Sigmoid colon (tissue), 7 donors: ENCODE data around the gene CDH13. TPM values are rescaled to one million over a fixed set of nuclear protein-coding genes. Genes with fewer than 3 reads are reported as not detected.

Experiments
- DNase-seq: peaks from one replicate; pipeline ENCODE4 v3.0.0-alpha.2; 2019
- H3K27ac ChIP-seq, 4 donors: fragments of 200-600 bp; sonication (generic); one replicate each; pipeline ENCODE4 v1.5.1; 2016 to 2019; ENCODE audit warnings: mild to moderate bottlenecking in 1 of 4
- H3K27me3 ChIP-seq, 3 donors: fragments of 200-600 bp; sonication (generic); one replicate each; pipeline ENCODE4 v1.5.1; 2019; ENCODE audit warnings: mild to moderate bottlenecking in 1 of 3
- H3K36me3 ChIP-seq, 4 donors: fragments of 200-600 bp; sonication (generic); one replicate each; pipeline ENCODE4 v1.5.1; 2016 to 2019
- H3K4me1 ChIP-seq, 4 donors: fragments of 200-600 bp; sonication (generic); one replicate each; pipeline ENCODE4 v1.5.1; 2017 to 2019
- H3K4me3 ChIP-seq, 4 donors: fragments of 200-600 bp; sonication (generic); one replicate each; pipeline ENCODE4 v1.5.1; 2017 to 2019; ENCODE audit warnings: mild to moderate bottlenecking in 2 of 4, moderate library complexity in 1 of 4
- H3K9me3 ChIP-seq, 4 donors: fragments of 200-600 bp in 3 of 4; sonication (generic) in 3 of 4; one replicate each; pipeline versions ENCODE4 v1.5.1 to v1.6.1; 2013 to 2019
- CTCF ChIP-seq, 4 experiments: fragments of 450-650 bp in 3 of 4; fragments of 200-600 bp in 1 of 4; IDR thresholded peaks; one replicate each; pipeline ENCODE4 v1.5.1; 2016 to 2019; ENCODE audit warnings: antibody characterized with exemption in 4 of 4, mild to moderate bottlenecking in 3 of 4, moderate library complexity in 2 of 4
- EP300 ChIP-seq, 4 donors: sonication (generic); formaldehyde crosslinking; IDR thresholded peaks; one replicate each; pipeline ENCODE4 v1.6.1; 2017; ENCODE audit warnings: antibody characterized with exemption in 4 of 4
- POLR2A ChIP-seq, 2 donors: fragments of 450-650 bp; IDR thresholded peaks; one replicate each; pipeline ENCODE4 v1.6.1; 2016; ENCODE audit warnings: antibody characterized with exemption in 2 of 2, mild to moderate bottlenecking in 2 of 2, moderate library complexity in 2 of 2
- POLR2AphosphoS5 ChIP-seq, 4 donors: sonication (generic); formaldehyde crosslinking; IDR thresholded peaks; one replicate each; pipeline ENCODE4 v1.6.1; 2017; ENCODE audit warnings: antibody characterized with exemption in 4 of 4
- WGBS, 2 donors: extraction: QIAGEN DNeasy Blood & Tissue Kit; methylation state at CpG; one replicate each; pipeline ENCODE4 v1.1.7; 2013; 5-methylcytosine and 5-hydroxymethylcytosine counted together
- intact Hi-C: fragments of 100-400 bp; cut with DNase I; formaldehyde crosslinking; loops from one replicate; pipeline ENCODE4 v1.15.1; 2023
- polyA plus RNA-seq, 3 donors: library from polyadenylated mRNA; stranded (reverse); fragments of 200-250 nt; gene quantifications; one replicate each; pipeline ENCODE4 v1.2.3, GENCODE V29; 2013
- total RNA-seq, 4 donors: library from RNA; depleted of rRNA; stranded (reverse); fragments of >200 nt; gene quantifications; one replicate each; pipeline ENCODE4 v1.1.0, GENCODE V29; 2016
- donor health status: healthy with polysubstance abuse.
- donor health status: Bipolar disorder and iron deficiency.
- donor health status: healthy.

CDH13 gene
- total and polyA plus RNA-seq, 7 donors, result 0.60 to 17.6 (median 11.8) TPM

- intact Hi-C loops, result no loop called here
Observed at GRCh38 chr16:83185902-83186301, 559.1 kb downstream of the CDH13 start.

GRCh38 chr16:83187405-83187804, 560.6 kb downstream of the CDH13 start:
- 55 to 69% methylated on average over 3 of the region's 3 CpGs for WGBS, 2 donors
- H3K27ac ChIP-seq, result no peak overlapping the region
- H3K27me3 ChIP-seq, result no peaks in the 10 kb centered on the region
- no peak for DNase-seq
- no peak overlapping the region for H3K4me3 ChIP-seq
- TF ChIP-seq POLR2AphosphoS5 (IDR thresholded peaks at IDR 0.05), result no peak
- TF ChIP-seq CTCF (IDR thresholded peaks at IDR 0.05), result no peak
- no peak for TF ChIP-seq EP300 (IDR thresholded peaks at IDR 0.05)
- TF ChIP-seq POLR2A (IDR thresholded peaks at IDR 0.05), result no peak
- no peaks in the 10 kb centered on the region for H3K36me3 ChIP-seq
- intact Hi-C loops, result no loop called here
- no peaks in the 10 kb centered on the region for H3K4me1 ChIP-seq
- H3K9me3 ChIP-seq, result no peaks in the 10 kb centered on the region

More at GRCh38 chr16:83185902-83186301, 559.1 kb downstream of the CDH13 start:
- H3K4me3 ChIP-seq, result no peak overlapping the region
- TF ChIP-seq POLR2A (IDR thresholded peaks at IDR 0.05), result no peak
- no peak for TF ChIP-seq POLR2AphosphoS5 (IDR thresholded peaks at IDR 0.05)
- TF ChIP-seq EP300 (IDR thresholded peaks at IDR 0.05), result no peak
- no peak for TF ChIP-seq CTCF (IDR thresholded peaks at IDR 0.05)
- 94 to 95% methylated on average over 6 of the region's 6 CpGs for WGBS, 2 donors
- no peaks in the 10 kb centered on the region for H3K9me3 ChIP-seq
- H3K4me1 ChIP-seq, result no peaks in the 10 kb centered on the region
- H3K36me3 ChIP-seq, result no peaks in the 10 kb centered on the region
- H3K27me3 ChIP-seq, result no peaks in the 10 kb centered on the region
- no peak for DNase-seq
- no peak overlapping the region for H3K27ac ChIP-seq

GRCh38 chr16:83196796-83197195, 570.0 kb downstream of the CDH13 start:
- intact Hi-C loops, result no loop called here
- no peak for TF ChIP-seq POLR2AphosphoS5 (IDR thresholded peaks at IDR 0.05)
- TF ChIP-seq EP300 (IDR thresholded peaks at IDR 0.05), result no peak
- no peak for TF ChIP-seq CTCF (IDR thresholded peaks at IDR 0.05)
- no peak for TF ChIP-seq POLR2A (IDR thresholded peaks at IDR 0.05)
- Histone ChIP-seq H3K36me3 (no peaks in the 10 kb centered on the region), H3K4me1 (no peaks in the 10 kb centered on the region), H3K27ac (no peak overlapping the region), H3K4me3 (no peak overlapping the region), H3K9me3 (no peaks in the 10 kb centered on the region), H3K27me3 (no peaks in the 10 kb centered on the region)
- WGBS, 2 donors, result 70 to 77% methylated on average over 3 of the region's 3 CpGs
- no peak for DNase-seq

GRCh38 chr16:83197450-83197849, 570.7 kb downstream of the CDH13 start:
- no peak for DNase-seq
- H3K36me3 ChIP-seq, result no peaks in the 10 kb centered on the region
- H3K27ac ChIP-seq, result no peak overlapping the region
- H3K27me3 ChIP-seq, result no peaks in the 10 kb centered on the region
- WGBS, 2 donors, result 89 to 90% methylated on average over 5 of the region's 5 CpGs
- TF ChIP-seq EP300 (IDR thresholded peaks at IDR 0.05) (no peak), POLR2A (IDR thresholded peaks at IDR 0.05) (no peak), POLR2AphosphoS5 (IDR thresholded peaks at IDR 0.05) (no peak), CTCF (IDR thresholded peaks at IDR 0.05) (no peak)
- intact Hi-C loops, result no loop called here
- H3K4me1 ChIP-seq, result no peaks in the 10 kb centered on the region
- H3K4me3 ChIP-seq, result no peak overlapping the region
- H3K9me3 ChIP-seq, result no peaks in the 10 kb centered on the region

- H3K4me1 ChIP-seq, result no peaks in the 10 kb centered on the region
- intact Hi-C loops, result no loop called here
- TF ChIP-seq POLR2AphosphoS5 (IDR thresholded peaks at IDR 0.05) (no peak), POLR2A (IDR thresholded peaks at IDR 0.05) (no peak), EP300 (IDR thresholded peaks at IDR 0.05) (no peak), CTCF (IDR thresholded peaks at IDR 0.05) (no peak)
- no peaks in the 10 kb centered on the region for H3K36me3 ChIP-seq
- no peaks in the 10 kb centered on the region for H3K27me3 ChIP-seq
- WGBS, 2 donors, result 76 to 78% methylated on average over 4 of the region's 4 CpGs
- no peak for DNase-seq
- H3K27ac ChIP-seq, result no peak overlapping the region
- no peaks in the 10 kb centered on the region for H3K9me3 ChIP-seq
- H3K4me3 ChIP-seq, result no peak overlapping the region
Observed at GRCh38 chr16:83198977-83199376, 572.2 kb downstream of the CDH13 start.
